ENCODE results near the gene SLC9A4. TPM values are rescaled to one million over a fixed set of nuclear protein-coding genes. Genes with fewer than 3 reads are reported as not detected.

The SLC9A4 gene
- total RNA-seq, 1 donor from 2014 or later = 0.15 TPM

GRCh38 chr2:102451968-102452367, 21.1 kb upstream of the SLC9A4 start:
- intact Hi-C loops (cut with micrococcal nuclease) = no loop called here

GRCh38 chr2:102453501-102453900, 19.5 kb upstream of the SLC9A4 start:
- intact Hi-C loops (cut with micrococcal nuclease) = no loop called here

GRCh38 chr2:102455061-102455670, 17.9 kb upstream of the SLC9A4 start:
- intact Hi-C loops (cut with micrococcal nuclease) = no loop called here

GRCh38 chr2:102460467-102460866, 12.6 kb upstream of the SLC9A4 start:
- intact Hi-C loops (cut with micrococcal nuclease) = no loop called here

GRCh38 chr2:102461188-102461587, 11.8 kb upstream of the SLC9A4 start:
- intact Hi-C loops (cut with micrococcal nuclease) = no loop called here

GRCh38 chr2:102463160-102463559, 9.9 kb upstream of the SLC9A4 start:
- intact Hi-C loops (cut with micrococcal nuclease) = no loop called here

- intact Hi-C loops (cut with micrococcal nuclease) = no loop called here
These were observed 2.9 kb upstream of the SLC9A4 start for GRCh38 chr2:102470168-102470567.

- intact Hi-C loops (cut with micrococcal nuclease) = loop anchor here (1.0 kb wide), 5 partner anchors 47 to 333 kb away; no protein-coding TSS in a partner anchor
These were observed 605 bp downstream of the SLC9A4 start for GRCh38 chr2:102473631-102474030.

GRCh38 chr2:102474785-102475184, 1.8 kb downstream of the SLC9A4 start:
- intact Hi-C loops (cut with micrococcal nuclease) = no loop called here

- intact Hi-C loops (cut with micrococcal nuclease) = no loop called here
These were observed 5.9 kb downstream of the SLC9A4 start for GRCh38 chr2:102478686-102479470.

- intact Hi-C loops (cut with micrococcal nuclease) = no loop called here
These were observed 7.5 kb downstream of the SLC9A4 start for GRCh38 chr2:102480285-102481195.

GRCh38 chr2:102481931-102482330, 8.9 kb downstream of the SLC9A4 start:
- intact Hi-C loops (cut with micrococcal nuclease) = no loop called here

GRCh38 chr2:102483086-102483485, 10.1 kb downstream of the SLC9A4 start:
- intact Hi-C loops (cut with micrococcal nuclease) = no loop called here

GRCh38 chr2:102484310-102485061, 11.5 kb downstream of the SLC9A4 start:
- intact Hi-C loops (cut with micrococcal nuclease) = no loop called here

GRCh38 chr2:102485147-102485785, 12.2 kb downstream of the SLC9A4 start:
- intact Hi-C loops (cut with micrococcal nuclease) = no loop called here

- intact Hi-C loops (cut with micrococcal nuclease) = no loop called here
These were observed 14.1 kb downstream of the SLC9A4 start for GRCh38 chr2:102486941-102487702.

GRCh38 chr2:102487761-102488462, 14.9 kb downstream of the SLC9A4 start:
- intact Hi-C loops (cut with micrococcal nuclease) = no loop called here

- intact Hi-C loops (cut with micrococcal nuclease) = no loop called here
These were observed 16.6 kb downstream of the SLC9A4 start for GRCh38 chr2:102489646-102490045.

GRCh38 chr2:102492006-102492405, 19.0 kb downstream of the SLC9A4 start:
- intact Hi-C loops (cut with micrococcal nuclease) = no loop called here

Measured in T-helper 1 cell treated with Interleukin-12 subunit alpha and Interleukin-12 subunit beta and Interleukin-4 antibody, amounts not matched to agents 30 ng/mL and 1 ng/mL, for 36 hours (primary cell).